Measurements from ENCODE around the gene RHEBL1. TPM values are rescaled to one million over a fixed set of nuclear protein-coding genes. Genes with fewer than 3 reads are reported as not detected.

Gene RHEBL1
- total and polyA plus RNA-seq, 2 of the 8 experiments (the other 6 are each of a cell fraction or from before 2014, with no cell fraction given) = 7.5 to 9.4 TPM

- no peak for TF ChIP-seq CHD7 (IDR thresholded peaks at IDR 0.05; ENCODE audit: insufficient replicate concordance, low read length)
- no peak for TF ChIP-seq HDAC2 (IDR thresholded peaks at IDR 0.05; ENCODE audit: borderline replicate concordance in 1 of 2, low read depth in 2 of 2, low read length in 2 of 2)
- no peak for TF ChIP-seq CTCF (IDR thresholded peaks at IDR 0.05; ENCODE audit: control extremely low read depth in 1 of 3, insufficient read depth in 1 of 3, low read depth in 1 of 3, low read length in 3 of 3)
- TF ChIP-seq TAF7 (optimal IDR thresholded peaks at IDR 0.05; ENCODE audit: borderline replicate concordance, low read depth, low read length) = no peak
- TF ChIP-seq PHF8 (conservative IDR thresholded peaks at IDR 0.05; ENCODE audit: low read depth, low read length) = no peak
- TF ChIP-seq SP2 (IDR thresholded peaks at IDR 0.05; ENCODE audit: low read length) = no peak
- no peak for TF ChIP-seq CEBPB (IDR thresholded peaks at IDR 0.05; ENCODE audit: low read depth, low read length)
- TF ChIP-seq ZNF274 (IDR thresholded peaks at IDR 0.05; ENCODE audit: borderline replicate concordance, extremely low read depth, low read length) = no peak
Measured at GRCh38 chr12:49092816-49093406, 23.1 kb upstream of the RHEBL1 start (continued).

Data from H1 (cell line).